Left ventricle myocardium inferior (tissue), 1 donor: ENCODE data around the gene CRABP1. TPM values are rescaled to one million over a fixed set of nuclear protein-coding genes. Genes with fewer than 3 reads are reported as not detected.

Experiments used
- DNase-seq: peaks from one replicate; pipeline ENCODE4 v3.0.0-alpha.2; 2020
- H3K27ac ChIP-seq: fragments of 200-600 bp; replicated peaks from 2 replicates; pipeline ENCODE4 v1.8.0; 2021
- H3K27me3 ChIP-seq: fragments of 200-600 bp; 2 replicates; pipeline ENCODE4 v1.8.0; 2021; ENCODE audit warnings: low read depth
- H3K36me3 ChIP-seq: fragments of 200-600 bp; 2 replicates; pipeline ENCODE4 v1.8.0; 2021
- H3K4me1 ChIP-seq: fragments of 200-600 bp; 2 replicates; pipeline ENCODE4 v1.8.0; 2021
- H3K4me3 ChIP-seq: fragments of 200-600 bp; 2 replicates; pipeline ENCODE4 v1.8.0; 2021; ENCODE audit warnings: mild to moderate bottlenecking, moderate library complexity
- H3K9me3 ChIP-seq: fragments of 200-600 bp; replicated peaks from 2 replicates; pipeline ENCODE4 v1.8.0; 2021
- CTCF ChIP-seq: fragments of 200-600 bp; IDR thresholded peaks from 2 replicates; pipeline ENCODE4 v1.8.0; 2021; ENCODE audit warnings: antibody characterized with exemption, mild to moderate bottlenecking, borderline replicate concordance
- intact Hi-C: fragments of 100-400 bp; cut with micrococcal nuclease; formaldehyde crosslinking; loops from one replicate; pipeline ENCODE4 v1.11.0; 2022
- total RNA-seq: library from RNA; stranded (reverse); fragmentation: NEBNext Ultra II Directional; extraction: Animal tissue kit (Norgen Biotek cat#: 25700); gene quantifications from one replicate; pipeline ENCODE4 v1.2.1, GENCODE V29; 2021
- donor health status: DM: no; HTN: yes; CAD: no; lungs with severe emphysema.

CRABP1 gene
- total RNA-seq, 1 donor from 2014 or later = not detected

- DNase-seq = no peak
- no peaks in the 10 kb centered on the region for H3K36me3 ChIP-seq
- intact Hi-C loops = no loop called here
These were observed 10.5 kb upstream of the CRABP1 start for GRCh38 chr15:78329625-78330024.

GRCh38 chr15:78334845-78335244 lies 5.3 kb upstream of the CRABP1 start:
- H3K27me3 ChIP-seq = peaks cover 61% of the 10 kb centered on the region
- no peak overlapping the region for H3K27ac ChIP-seq
- H3K9me3 ChIP-seq = no peaks in the 10 kb centered on the region
- H3K4me1 ChIP-seq = peaks cover under 1% of the 10 kb centered on the region
- TF ChIP-seq CTCF = no peak
- H3K4me3 ChIP-seq = no peak overlapping the region
- H3K36me3 ChIP-seq = no peaks in the 10 kb centered on the region
- no peak for DNase-seq
- intact Hi-C loops = no loop called here

More at GRCh38 chr15:78329625-78330024, 10.5 kb upstream of the CRABP1 start:
- peaks cover 6% of the 10 kb centered on the region for H3K4me1 ChIP-seq
- H3K4me3 ChIP-seq = no peak overlapping the region
- no peak overlapping the region for H3K27ac ChIP-seq
- no peak for TF ChIP-seq CTCF
- peaks cover 9% of the 10 kb centered on the region for H3K27me3 ChIP-seq
- no peaks in the 10 kb centered on the region for H3K9me3 ChIP-seq

- H3K36me3 ChIP-seq = no peaks in the 10 kb centered on the region
- H3K27ac ChIP-seq = no peak overlapping the region
- H3K4me3 ChIP-seq = no peak overlapping the region
- no peak for TF ChIP-seq CTCF
- H3K27me3 ChIP-seq = peaks cover 73% of the 10 kb centered on the region
- intact Hi-C loops = no loop called here
- no peak for DNase-seq
- H3K9me3 ChIP-seq = no peaks in the 10 kb centered on the region
- peaks cover 11% of the 10 kb centered on the region for H3K4me1 ChIP-seq
These were observed 4.2 kb upstream of the CRABP1 start for GRCh38 chr15:78335985-78336384.

GRCh38 chr15:78338781-78339180 lies 1.4 kb upstream of the CRABP1 start:
- Histone ChIP-seq H3K27ac (no peak overlapping the region), H3K36me3 (no peaks in the 10 kb centered on the region), H3K4me1 (peaks cover 19% of the 10 kb centered on the region), H3K27me3 (peaks cover 92% of the 10 kb centered on the region), H3K9me3 (no peaks in the 10 kb centered on the region), H3K4me3 (no peak overlapping the region)
- DNase-seq = no peak
- intact Hi-C loops = no loop called here
- TF ChIP-seq CTCF = no peak

GRCh38 chr15:78339559-78339958 lies 594 bp upstream of the CRABP1 start:
- Histone ChIP-seq H3K27ac (no peak overlapping the region), H3K9me3 (no peaks in the 10 kb centered on the region), H3K4me3 (no peak overlapping the region), H3K4me1 (peaks cover 19% of the 10 kb centered on the region), H3K36me3 (no peaks in the 10 kb centered on the region), H3K27me3 (peaks cover 84% of the 10 kb centered on the region)
- no peak for TF ChIP-seq CTCF
- intact Hi-C loops = no loop called here
- DNase-seq = no peak
